Parathyroid adenoma (tissue), 2 donors: ENCODE results near the gene PCBP3.

Experiments used
- H2AFZ ChIP-seq: fragments of 300-600 bp; sonication (generic); one replicate; pipeline ENCODE4 v1.7.0; 2017; ENCODE audit warnings: antibody characterized with exemption, mild to moderate bottlenecking
- H3K27ac ChIP-seq: fragments of 300-600 bp; sonication (generic); one replicate; pipeline ENCODE4 v1.7.0; 2017
- H3K27me3 ChIP-seq: fragments of 300-600 bp; sonication (generic); one replicate; pipeline ENCODE4 v1.7.0; 2017; ENCODE audit warnings: low read length; ENCODE audit not compliant: control insufficient read depth, insufficient read depth
- H3K36me3 ChIP-seq: fragments of 300-600 bp; sonication (generic); one replicate; pipeline ENCODE4 v1.7.0; 2017; ENCODE audit warnings: low read length; ENCODE audit not compliant: control insufficient read depth, insufficient read depth
- H3K4me1 ChIP-seq: fragments of 300-600 bp; sonication (generic); one replicate; pipeline ENCODE4 v1.7.0; 2017; ENCODE audit warnings: control low read depth
- H3K4me2 ChIP-seq: fragments of 300-600 bp; sonication (generic); one replicate; pipeline ENCODE4 v1.7.0; 2017; ENCODE audit warnings: low read length
- H3K4me3 ChIP-seq: fragments of 300-600 bp; sonication (generic); one replicate; pipeline ENCODE4 v1.7.0; 2017; ENCODE audit warnings: low read depth, low read length
- H3K79me2 ChIP-seq: fragments of 300-600 bp; sonication (generic); one replicate; pipeline ENCODE4 v1.7.0; 2017; ENCODE audit warnings: control low read depth
- H3K9ac ChIP-seq: fragments of 300-600 bp; sonication (generic); one replicate; pipeline ENCODE4 v1.7.0; 2017; ENCODE audit warnings: mild to moderate bottlenecking
- H3K9me3 ChIP-seq: fragments of 300-600 bp; sonication (generic); one replicate; pipeline ENCODE4 v1.7.0; 2017; ENCODE audit warnings: low read length; ENCODE audit not compliant: control insufficient read depth
- TF ChIP-seq, protein P1 (sequence below): fragments of 300-600 bp; sonication (generic); IDR thresholded peaks from one replicate; pipeline ENCODE4 v1.7.0; 2017; ENCODE audit warnings: antibody characterized with exemption, mild to moderate bottlenecking
- donor health status: primary hyperparathyroidism.

PCBP3 gene

DNA sequence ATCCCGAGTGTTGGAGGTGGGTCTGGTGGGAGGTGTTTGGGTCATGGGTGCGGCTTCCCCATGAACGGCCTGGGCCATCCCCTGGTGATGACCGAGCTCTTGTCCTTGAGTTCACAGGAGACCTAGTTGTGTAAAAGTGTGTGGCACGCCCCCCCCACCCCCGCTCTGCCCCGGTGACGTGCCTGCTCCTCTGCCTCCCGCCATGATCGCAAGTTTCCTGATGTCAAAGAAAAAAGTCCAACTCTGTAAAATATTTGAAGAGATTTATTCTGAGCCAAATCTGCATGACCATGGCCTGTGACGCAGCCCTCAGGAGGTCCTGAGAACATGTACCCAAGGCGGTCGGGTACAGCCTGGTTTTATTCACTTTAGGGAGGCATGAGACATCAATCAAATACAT, 212.9 kb downstream of the PCBP3 start:
- H3K4me1 ChIP-seq = no peaks in the 10 kb centered on the region
- H2AFZ ChIP-seq = no peak overlapping the region
- no peak overlapping the region for H3K4me3 ChIP-seq
- no peaks in the 10 kb centered on the region for H3K79me2 ChIP-seq
- no peak overlapping the region for H3K9ac ChIP-seq
- TF ChIP-seq, protein P1, sequence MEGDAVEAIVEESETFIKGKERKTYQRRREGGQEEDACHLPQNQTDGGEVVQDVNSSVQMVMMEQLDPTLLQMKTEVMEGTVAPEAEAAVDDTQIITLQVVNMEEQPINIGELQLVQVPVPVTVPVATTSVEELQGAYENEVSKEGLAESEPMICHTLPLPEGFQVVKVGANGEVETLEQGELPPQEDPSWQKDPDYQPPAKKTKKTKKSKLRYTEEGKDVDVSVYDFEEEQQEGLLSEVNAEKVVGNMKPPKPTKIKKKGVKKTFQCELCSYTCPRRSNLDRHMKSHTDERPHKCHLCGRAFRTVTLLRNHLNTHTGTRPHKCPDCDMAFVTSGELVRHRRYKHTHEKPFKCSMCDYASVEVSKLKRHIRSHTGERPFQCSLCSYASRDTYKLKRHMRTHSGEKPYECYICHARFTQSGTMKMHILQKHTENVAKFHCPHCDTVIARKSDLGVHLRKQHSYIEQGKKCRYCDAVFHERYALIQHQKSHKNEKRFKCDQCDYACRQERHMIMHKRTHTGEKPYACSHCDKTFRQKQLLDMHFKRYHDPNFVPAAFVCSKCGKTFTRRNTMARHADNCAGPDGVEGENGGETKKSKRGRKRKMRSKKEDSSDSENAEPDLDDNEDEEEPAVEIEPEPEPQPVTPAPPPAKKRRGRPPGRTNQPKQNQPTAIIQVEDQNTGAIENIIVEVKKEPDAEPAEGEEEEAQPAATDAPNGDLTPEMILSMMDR = no peak
- no peak overlapping the region for H3K27ac ChIP-seq
- H3K9me3 ChIP-seq = no peaks in the 10 kb centered on the region
- H3K27me3 ChIP-seq = no peaks in the 10 kb centered on the region
- no peak overlapping the region for H3K4me2 ChIP-seq
- no peaks in the 10 kb centered on the region for H3K36me3 ChIP-seq

DNA sequence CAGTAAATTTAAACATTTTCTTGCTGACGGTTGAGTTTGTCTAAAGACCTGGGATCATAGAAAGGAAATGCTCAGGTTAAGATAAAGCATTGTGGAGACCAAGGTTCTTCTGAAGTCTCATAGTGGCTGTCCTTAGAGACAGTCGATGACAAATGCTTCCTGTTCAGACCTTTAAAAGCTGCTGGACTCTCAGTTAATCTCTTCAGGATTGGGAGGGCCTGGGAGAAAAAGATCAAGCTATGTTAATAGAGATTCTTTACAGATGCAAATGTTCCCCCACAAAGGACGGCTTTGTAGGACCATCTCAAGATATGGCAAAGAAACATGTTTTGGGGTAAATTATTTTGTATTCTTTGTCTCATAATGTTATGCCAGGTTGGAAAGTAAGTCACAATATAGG, 213.4 kb downstream of the PCBP3 start:
- Histone ChIP-seq H3K27ac (no peak overlapping the region), H3K9ac (no peak overlapping the region), H3K27me3 (no peaks in the 10 kb centered on the region), H3K4me3 (no peak overlapping the region), H2AFZ (no peak overlapping the region), H3K79me2 (no peaks in the 10 kb centered on the region), H3K9me3 (no peaks in the 10 kb centered on the region), H3K4me2 (no peak overlapping the region), H3K36me3 (no peaks in the 10 kb centered on the region), H3K4me1 (no peaks in the 10 kb centered on the region)
- TF ChIP-seq, protein P1 = no peak

DNA sequence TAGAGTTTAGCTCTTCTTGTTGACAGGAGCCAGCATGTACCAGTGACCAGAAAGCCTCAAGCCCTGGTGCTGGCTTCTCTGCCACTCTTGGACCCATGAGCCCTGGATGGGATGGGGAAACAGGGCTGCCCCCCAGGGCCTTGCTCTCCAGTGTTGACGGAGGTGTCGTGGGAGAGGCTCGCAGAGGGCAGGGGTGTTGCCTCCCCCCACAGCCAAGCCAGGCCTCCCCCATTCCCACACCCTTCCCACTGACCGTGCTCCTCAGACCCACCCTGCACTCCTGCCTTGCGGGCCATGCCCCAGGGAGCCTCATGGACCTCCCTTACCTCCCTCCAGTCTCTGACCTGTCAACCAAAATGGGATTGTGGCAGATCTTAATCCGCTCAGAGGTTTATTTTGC, 214.2 kb downstream of the PCBP3 start:
- Histone ChIP-seq H3K9me3 (no peaks in the 10 kb centered on the region), H3K4me3 (no peak overlapping the region), H3K27ac (no peak overlapping the region), H3K36me3 (no peaks in the 10 kb centered on the region), H3K4me2 (no peak overlapping the region), H3K27me3 (no peaks in the 10 kb centered on the region), H3K79me2 (no peaks in the 10 kb centered on the region), H3K4me1 (no peaks in the 10 kb centered on the region), H2AFZ (no peak overlapping the region), H3K9ac (no peak overlapping the region)
- TF ChIP-seq, protein P1 = no peak

DNA sequence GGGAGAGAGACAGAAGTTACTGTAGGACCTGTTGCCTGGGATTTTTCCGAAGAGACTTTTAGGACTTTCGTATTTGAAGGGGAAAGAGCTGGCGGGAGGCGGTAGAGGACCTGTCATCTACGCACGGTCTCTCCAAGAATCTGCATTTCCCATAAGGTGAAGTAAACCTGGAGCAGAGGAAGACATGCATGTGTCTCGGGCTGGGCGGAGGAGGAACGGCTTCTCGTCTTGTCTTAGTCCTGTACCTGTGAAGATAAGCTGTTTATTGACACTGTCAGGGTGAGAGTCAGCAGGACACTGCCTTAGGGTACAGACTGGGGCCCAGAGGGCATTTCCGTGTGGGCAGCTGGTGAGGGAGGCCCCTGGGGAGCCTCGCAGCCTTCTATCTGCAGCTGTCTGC, 214.7 kb downstream of the PCBP3 start:
- Histone ChIP-seq H3K4me1 (no peaks in the 10 kb centered on the region), H3K79me2 (no peaks in the 10 kb centered on the region), H3K9me3 (no peaks in the 10 kb centered on the region), H2AFZ (no peak overlapping the region), H3K4me3 (no peak overlapping the region), H3K36me3 (no peaks in the 10 kb centered on the region), H3K27ac (no peak overlapping the region), H3K27me3 (no peaks in the 10 kb centered on the region), H3K4me2 (no peak overlapping the region), H3K9ac (no peak overlapping the region)
- TF ChIP-seq, protein P1 = no peak

DNA sequence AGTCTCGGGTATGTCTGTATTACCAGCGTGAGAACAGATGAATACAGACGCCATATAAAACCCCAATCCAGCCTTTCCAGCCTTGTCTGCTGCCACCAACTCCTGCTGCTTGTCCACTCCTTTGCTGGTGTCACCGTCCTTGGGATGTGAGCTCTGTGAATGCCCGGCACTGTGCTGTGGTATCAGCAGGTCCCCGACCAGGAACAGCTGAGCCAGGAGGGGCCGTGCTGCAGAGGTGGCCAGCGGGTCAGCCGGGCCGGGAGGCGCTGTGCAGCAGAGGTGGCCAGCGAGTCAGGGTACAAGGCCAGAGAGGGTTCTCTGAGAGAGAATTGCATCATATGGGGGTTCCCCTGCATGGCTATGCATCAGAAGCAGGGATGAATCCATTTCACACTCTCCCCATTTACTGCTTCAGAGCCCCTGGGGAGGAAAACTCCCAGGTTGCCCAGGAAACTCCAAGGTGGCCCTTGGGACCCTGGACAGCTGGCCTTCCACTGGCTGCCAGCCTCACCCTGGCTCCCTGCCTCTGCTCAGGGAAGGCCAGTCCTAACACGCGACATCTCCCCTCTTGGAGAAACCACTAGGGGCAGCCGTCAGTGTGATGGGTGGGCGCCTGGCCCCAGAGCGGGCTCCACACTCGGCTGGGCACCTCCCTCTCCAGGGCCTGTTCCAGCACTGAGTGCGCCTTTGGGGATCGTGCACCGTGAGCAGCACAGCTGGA, 215.7 kb downstream of the PCBP3 start:
- TF ChIP-seq, protein P1 = no peak
- H2AFZ ChIP-seq = no peak overlapping the region
- no peaks in the 10 kb centered on the region for H3K4me1 ChIP-seq
- H3K9me3 ChIP-seq = no peaks in the 10 kb centered on the region
- H3K79me2 ChIP-seq = no peaks in the 10 kb centered on the region
- no peak overlapping the region for H3K9ac ChIP-seq
- no peak overlapping the region for H3K4me2 ChIP-seq
- H3K4me3 ChIP-seq = no peak overlapping the region
- H3K36me3 ChIP-seq = no peaks in the 10 kb centered on the region
- H3K27ac ChIP-seq = no peak overlapping the region
- H3K27me3 ChIP-seq = no peaks in the 10 kb centered on the region
